ENCODE results near the gene NOCT.
"Not testable (repeated sequence)": the region's sequence is repeated elsewhere in the genome, so short reads cannot be mapped to it uniquely, and the experiment has no call there.

NOCT gene

DNA sequence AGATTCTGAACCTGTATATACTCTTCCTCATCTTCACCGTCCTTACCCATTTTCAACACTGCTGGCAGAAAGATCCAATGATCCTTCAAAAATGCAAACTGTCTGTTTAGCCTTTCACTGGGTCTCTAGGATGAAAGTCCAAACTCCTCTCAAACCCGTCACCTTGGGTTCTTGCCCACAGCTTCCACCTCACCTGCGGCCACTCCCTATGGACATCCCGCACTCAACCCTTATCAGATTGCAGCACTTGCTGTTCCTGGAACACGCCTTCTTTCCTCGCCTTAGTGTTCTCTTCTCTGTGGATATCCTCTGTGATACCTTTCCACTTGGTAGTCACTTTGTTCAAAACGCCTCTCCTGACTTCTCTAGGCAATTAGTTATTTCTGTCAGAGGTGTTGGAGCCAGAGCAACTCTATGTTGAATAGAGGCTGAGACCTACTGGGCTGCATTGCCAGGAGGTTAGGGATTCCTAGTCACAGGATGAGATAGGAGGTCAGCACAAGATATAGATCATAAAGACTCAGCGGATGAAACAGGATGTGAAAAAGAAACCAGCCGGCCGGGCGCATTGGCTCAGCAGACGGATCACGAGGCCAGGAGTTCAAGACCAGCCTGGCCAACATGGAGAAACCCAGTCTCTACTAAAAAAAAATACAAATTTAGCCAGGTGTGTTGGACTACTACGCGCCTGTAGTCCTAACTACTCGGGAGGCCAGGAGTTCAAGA lies 4.2 kb upstream of the NOCT start:
- DNase-seq (ENCODE audit: low read depth), result no peak

DNA sequence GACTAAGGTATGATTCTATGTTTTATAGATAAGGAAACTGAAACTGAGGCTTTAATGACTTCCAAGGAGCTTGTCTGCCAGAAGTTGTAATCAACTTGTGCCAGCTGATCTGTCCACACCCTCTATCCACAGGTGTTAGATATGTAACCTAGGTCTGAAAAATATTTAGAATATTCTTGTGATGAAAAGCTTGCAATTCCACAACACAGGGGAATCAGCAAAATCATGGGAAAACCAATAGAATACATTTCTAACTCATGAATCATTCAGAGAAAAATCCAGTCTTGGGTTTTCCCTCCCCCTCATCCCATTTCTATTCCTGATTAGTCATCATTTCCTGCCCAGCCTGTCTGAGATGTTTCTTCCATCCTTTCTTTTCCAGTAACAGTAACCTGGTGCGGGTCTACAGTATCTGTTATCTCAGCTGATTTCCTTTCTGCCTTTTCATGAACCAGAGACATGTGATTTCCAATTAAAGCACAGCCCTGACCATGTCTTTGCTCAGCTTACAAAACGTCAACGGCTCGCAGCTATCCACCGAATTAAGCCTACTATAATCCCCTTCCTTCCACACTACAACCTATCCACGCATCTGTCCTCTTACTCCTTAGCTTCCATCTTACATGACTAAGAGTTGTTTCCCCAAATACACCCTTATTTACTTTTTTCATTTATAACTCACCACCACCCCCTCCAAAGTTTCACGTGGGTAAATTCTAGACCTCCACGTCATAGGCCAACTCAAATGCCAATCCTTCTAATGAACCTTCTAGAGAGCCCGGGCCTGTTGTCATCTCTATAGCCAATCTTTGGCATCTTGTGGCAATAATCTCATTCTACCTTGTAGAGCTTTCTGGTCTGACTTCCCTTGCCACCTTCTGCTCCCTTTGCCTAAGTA lies 961 bp upstream of the NOCT start:
- DNase-seq (ENCODE audit: low read depth), result no peak

DNA sequence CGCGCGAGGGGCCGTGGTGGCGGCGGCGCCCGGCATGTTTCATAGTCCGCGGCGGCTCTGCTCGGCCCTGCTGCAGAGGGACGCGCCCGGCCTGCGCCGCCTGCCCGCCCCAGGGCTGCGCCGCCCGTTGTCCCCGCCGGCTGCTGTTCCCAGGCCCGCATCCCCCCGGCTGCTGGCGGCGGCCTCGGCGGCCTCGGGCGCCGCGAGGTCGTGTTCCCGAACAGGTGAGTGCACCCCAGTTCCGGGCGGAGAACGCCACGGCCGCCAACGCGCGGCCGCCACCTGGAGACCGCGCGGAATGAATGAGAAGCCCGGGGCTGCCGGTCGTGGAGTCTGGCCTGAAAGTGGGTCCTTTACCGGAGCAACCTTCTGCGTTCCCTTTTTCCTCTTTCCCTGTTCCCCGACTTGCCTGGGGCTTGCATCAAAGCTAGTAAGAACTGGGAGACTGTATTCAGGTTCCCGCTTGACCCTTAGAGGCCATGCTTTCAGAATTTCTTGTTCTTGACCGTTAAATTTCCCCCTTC lies 429 bp downstream of the NOCT start:
- peak; percentile 52 for DNase-seq (ENCODE audit: low read depth)

DNA sequence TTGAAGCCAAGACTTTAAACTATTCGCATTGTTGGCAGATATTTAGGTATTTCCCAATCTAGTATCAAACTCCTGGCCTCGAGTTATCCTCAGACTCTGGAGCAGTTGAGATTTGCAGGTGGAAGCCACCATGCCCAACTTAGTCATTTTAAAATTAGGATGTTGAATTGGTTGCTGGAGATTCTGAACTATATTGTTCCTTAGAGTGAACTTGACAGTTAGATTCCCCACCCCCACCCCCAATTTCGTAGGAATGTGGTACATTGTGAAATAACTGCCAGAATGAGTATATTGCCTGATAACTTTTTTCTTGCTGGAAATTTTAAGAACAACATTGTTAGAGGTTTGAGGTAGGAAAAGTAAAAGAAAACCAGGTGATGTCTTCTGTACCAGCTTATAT lies 2.3 kb downstream of the NOCT start:
- DNase-seq (ENCODE audit: low read depth), result no peak

GRCh38 chr4:139018501-139018900 lies 2.9 kb downstream of the NOCT start:
- no peak for DNase-seq (ENCODE audit: low read depth)

- no peak for DNase-seq (ENCODE audit: low read depth)
These were observed 3.6 kb downstream of the NOCT start for GRCh38 chr4:139018971-139019758.

DNA sequence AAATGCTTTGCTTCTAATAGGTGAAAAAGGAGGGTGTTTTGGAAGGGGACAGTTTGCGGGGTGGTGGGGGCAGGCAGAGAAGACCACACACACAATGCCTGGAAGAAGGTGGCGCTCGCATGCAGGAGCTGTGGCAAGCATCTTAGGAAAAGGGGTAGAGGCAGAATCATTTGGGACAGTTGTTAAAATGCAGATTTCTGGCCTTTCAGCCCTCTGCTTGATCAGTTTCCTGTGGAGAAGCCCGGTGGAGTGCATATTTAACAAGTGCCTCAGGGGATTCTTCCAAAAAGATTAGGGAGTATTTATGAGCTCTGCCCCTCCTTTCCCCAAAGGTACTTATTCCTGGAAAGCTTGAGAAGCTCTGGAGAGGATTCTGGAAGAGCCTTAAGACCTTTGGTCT lies 4.8 kb downstream of the NOCT start:
- DNase-seq (ENCODE audit: low read depth), result no peak

GRCh38 chr4:139021071-139021470 lies 5.5 kb downstream of the NOCT start:
- not testable (repeated sequence) for DNase-seq (ENCODE audit: low read depth)

DNA sequence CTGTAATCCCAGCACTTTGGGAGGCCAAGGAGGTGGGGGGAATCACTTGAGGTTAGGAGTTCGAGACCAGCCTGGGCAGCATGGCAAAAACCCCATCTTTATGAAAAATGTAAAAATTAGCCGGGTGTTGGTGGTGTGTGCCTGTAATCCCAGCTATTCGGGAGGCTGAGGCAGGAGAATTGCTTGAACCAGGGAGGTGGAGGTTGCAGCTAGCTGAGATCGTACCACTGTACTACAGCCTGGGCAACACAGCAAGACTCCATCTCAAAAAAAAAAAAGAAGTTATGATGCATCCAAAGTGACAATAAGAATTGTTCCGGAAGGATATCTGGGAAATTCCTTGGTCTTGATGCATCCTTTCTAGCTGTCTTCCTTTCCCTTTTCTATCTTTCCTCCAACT lies 7.3 kb downstream of the NOCT start:
- no peak for DNase-seq (ENCODE audit: low read depth)

GRCh38 chr4:139024686-139025085 lies 9.1 kb downstream of the NOCT start:
- DNase-seq (ENCODE audit: low read depth), result no peak

- no peak for DNase-seq (ENCODE audit: low read depth)
These were observed 10.3 kb downstream of the NOCT start for GRCh38 chr4:139025841-139026240.

- no peak for DNase-seq (ENCODE audit: low read depth)
These were observed 12.2 kb downstream of the NOCT start for GRCh38 chr4:139027776-139028175.

GRCh38 chr4:139028191-139028661 lies 12.6 kb downstream of the NOCT start:
- DNase-seq (ENCODE audit: low read depth), result no peak

- DNase-seq (ENCODE audit: low read depth), result not testable (repeated sequence)
These were observed 14.3 kb downstream of the NOCT start for GRCh38 chr4:139029866-139030363.

DNA sequence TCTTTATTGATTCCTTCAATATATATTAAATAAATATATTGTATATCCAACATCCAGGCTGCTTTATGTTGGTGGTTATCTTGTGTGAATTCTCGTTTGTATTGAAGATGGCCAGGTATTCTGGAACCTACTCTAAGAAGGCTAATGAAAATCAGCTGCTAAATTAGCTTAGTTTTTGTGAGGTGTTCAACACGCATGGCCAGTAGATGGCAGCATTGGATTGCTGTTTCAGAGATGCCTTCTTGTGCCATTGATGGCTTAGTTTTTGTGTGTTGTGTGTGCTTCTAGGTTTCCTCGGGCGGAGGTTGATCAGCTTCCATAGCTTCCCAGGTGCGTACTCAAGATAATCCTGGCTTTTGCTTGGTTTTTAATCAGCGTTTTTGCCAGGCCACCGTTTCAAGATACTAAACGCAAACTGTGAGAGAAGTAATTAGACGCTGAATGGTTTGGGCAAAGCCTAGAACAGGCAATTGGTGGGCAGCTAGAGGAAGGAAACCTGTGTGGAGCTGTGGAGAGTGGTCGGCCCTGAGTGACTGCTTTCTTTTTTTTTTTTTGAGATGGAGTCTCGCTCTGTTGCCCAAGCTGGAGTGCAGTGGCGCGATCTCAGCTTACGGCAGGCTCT lies 15.1 kb downstream of the NOCT start:
- peak; percentile 39 for DNase-seq (ENCODE audit: low read depth)

DNA sequence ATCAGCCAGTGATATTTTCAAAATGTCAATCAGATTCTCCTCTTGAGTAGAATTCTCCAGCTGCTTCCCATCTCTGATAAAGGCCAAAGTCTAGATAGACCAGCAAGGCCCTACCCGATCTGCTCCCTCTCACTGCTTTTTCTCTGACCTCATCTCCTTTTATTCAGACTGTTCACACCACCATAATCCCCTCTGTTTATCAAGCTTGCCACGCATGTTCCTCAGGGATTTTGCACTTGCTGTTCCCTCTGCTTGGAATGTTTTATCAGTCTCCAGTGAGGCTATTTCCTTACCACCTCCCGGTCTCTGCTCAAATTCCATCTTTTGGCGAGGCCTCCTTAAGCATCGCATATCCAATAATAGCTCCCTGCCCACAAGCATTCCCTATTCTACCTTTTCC lies 20.1 kb downstream of the NOCT start:
- no peak for DNase-seq (ENCODE audit: low read depth)

DNA sequence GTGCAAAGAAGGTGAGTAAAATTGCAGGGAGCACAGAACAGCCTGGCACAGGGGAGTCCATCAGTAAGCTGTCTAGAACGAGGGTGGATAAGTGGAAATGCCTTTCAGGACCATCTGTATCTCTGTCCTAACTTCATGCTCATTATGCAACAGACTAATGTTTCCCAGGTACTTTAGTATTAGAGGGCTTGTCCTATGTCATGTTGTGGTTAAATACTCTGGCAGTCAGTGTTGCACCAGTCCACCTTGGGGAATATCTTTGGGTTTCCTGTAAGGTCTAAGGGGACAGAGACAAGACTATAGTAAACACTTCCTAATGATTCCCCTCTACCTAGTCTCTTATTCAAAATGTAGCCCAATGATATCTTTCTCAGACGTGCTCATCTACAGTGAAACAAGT lies 21.3 kb downstream of the NOCT start:
- DNase-seq (ENCODE audit: low read depth), result no peak

DNA sequence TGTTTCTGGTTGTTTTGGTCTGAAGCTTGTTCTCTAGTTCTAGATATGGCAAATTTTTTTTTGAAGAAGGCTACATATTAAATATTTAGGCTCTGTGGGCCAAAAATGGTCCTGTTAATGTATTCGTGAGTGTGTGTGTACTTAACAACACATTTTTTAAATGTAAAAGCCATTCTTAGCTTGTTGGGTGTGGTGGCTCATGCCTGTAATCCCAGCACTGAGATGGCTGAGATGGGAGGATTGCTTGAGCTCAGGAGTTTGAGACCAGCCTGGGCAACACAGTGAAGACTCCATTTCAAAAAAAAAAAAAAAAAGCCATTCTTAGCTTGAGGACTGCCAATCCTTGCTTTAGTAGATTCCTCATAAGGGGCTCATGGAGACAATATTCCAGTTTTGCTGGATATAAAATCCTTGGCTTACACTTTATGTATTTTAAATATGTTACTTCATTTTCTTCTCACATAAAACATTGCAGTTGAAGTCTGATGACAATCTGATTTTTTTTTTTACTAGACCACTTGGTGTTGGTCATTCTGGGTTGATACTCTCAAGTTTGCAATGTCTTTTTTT lies 23.4 kb downstream of the NOCT start:
- DNase-seq (ENCODE audit: low read depth), result no peak

DNA sequence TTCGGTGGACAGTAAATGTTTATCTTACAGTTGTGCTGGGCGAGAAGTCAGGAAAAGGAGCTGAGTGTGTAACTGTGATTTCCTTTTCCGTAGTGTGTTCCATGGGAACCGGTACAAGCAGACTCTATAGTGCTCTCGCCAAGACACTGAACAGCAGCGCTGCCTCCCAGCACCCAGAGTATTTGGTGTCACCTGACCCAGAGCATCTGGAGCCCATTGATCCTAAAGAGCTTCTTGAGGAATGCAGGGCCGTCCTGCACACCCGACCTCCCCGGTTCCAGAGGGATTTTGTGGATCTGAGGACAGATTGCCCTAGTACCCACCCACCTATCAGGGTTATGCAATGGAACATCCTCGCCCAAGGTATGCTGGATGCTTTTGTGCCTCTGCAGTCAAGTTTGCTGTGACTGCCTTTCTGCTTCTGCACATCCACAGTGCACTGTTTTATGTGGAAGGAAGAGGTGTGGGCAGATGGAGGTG lies 27.4 kb downstream of the NOCT start:
- no peak for DNase-seq (ENCODE audit: low read depth)

GRCh38 chr4:139044291-139044690 lies 28.7 kb downstream of the NOCT start:
- no peak for DNase-seq (ENCODE audit: low read depth)

DNA sequence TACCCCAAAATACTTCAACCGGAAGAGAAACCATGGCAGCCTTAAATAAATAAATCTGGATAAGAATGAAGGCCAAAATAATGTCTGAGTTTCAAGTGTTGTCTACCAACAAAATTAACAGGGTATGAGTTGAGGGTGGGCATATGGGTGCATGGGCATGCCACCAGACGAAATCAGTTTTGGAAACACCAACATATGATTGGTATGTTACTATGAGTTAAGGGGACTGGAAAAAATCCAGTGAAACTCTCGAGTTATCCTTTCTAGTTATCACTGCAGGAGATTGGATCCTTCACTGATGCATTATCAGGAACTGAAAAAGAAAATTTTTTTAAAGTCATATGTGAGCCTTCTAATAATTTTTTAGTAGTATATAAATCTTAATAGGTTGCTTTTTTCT lies 32.4 kb downstream of the NOCT start:
- no peak for DNase-seq (ENCODE audit: low read depth)
